PFSK-1 (cell line): Measurements from ENCODE around the gene CNNM3.

Source experiments
- FOXP2 ChIP-seq: optimal IDR thresholded peaks from 2 replicates; pipeline ENCODE3; 2011; ENCODE audit warnings: borderline replicate concordance, control low read depth, inconsistent platforms; ENCODE audit not compliant: insufficient read depth; ENCODE audit errors: extremely low read length, extremely low read depth
- POLR2AphosphoS5 ChIP-seq: IDR thresholded peaks from 2 replicates; pipeline ENCODE4 v1.6.1; 2012; ENCODE audit warnings: low read depth, mild to moderate bottlenecking, control low read depth, low read length, moderate library complexity
- SIN3A ChIP-seq: IDR thresholded peaks from 2 replicates; pipeline ENCODE4 v1.6.1; 2012; ENCODE audit warnings: mild to moderate bottlenecking, low read length, moderate library complexity, borderline replicate concordance; ENCODE audit not compliant: insufficient read depth
- TAF1 ChIP-seq: IDR thresholded peaks from 2 replicates; pipeline ENCODE4 v1.6.1; 2012; ENCODE audit warnings: low read length, control low read depth, borderline replicate concordance; ENCODE audit not compliant: insufficient read depth
- TF ChIP-seq, protein P1 (sequence below), 2 experiments: IDR thresholded peaks; 2 replicates each; pipeline versions ENCODE4 v1.6.1 to v1.8.0; 2011 to 2012; ENCODE audit warnings: low read depth in 2 of 2, low read length in 2 of 2, control low read depth in 1 of 2, inconsistent platforms in 1 of 2, mild to moderate bottlenecking in 1 of 2, moderate library complexity in 1 of 2; ENCODE audit not compliant: insufficient read depth in 1 of 2

The CNNM3 gene

DNA sequence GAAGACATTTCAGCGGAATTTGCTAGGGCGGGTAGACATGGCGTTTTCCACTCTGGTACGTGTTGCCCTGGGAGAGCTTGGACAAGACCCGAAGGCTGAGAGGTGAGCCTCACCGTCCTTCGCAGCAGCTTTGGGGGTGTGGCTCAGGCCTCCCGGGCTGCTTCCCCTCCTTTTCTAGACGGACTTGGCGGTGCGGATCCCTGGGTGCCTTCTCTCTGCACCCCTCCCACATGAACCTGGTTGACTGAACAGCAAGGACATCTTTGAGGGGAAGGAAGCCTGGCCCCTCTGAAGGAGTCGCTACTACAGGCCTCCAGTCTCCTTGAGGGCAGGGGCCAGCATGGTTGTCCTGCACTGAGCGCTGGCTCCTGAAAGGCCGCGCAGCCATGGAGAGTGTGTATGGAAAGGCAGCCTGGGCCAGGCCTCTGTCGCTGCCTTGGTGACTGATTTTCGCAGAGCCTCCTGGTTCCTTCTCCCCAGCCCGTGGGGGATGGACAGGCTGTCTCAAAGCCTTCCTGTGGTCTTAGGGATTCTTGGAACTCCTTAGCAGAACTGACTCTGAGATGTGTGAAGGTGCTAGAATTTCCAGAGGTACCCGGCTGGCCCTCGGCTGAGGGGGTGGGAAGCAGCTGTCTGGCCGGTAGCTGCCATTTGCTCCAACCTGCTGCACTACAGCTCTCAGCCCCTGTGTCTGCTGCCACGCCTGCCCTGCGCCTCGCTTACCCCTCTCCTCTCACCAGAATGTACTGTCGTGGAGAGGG, 45.4 kb upstream of the CNNM3 start:
- no peak for TF ChIP-seq TAF1
- TF ChIP-seq, protein P1, sequence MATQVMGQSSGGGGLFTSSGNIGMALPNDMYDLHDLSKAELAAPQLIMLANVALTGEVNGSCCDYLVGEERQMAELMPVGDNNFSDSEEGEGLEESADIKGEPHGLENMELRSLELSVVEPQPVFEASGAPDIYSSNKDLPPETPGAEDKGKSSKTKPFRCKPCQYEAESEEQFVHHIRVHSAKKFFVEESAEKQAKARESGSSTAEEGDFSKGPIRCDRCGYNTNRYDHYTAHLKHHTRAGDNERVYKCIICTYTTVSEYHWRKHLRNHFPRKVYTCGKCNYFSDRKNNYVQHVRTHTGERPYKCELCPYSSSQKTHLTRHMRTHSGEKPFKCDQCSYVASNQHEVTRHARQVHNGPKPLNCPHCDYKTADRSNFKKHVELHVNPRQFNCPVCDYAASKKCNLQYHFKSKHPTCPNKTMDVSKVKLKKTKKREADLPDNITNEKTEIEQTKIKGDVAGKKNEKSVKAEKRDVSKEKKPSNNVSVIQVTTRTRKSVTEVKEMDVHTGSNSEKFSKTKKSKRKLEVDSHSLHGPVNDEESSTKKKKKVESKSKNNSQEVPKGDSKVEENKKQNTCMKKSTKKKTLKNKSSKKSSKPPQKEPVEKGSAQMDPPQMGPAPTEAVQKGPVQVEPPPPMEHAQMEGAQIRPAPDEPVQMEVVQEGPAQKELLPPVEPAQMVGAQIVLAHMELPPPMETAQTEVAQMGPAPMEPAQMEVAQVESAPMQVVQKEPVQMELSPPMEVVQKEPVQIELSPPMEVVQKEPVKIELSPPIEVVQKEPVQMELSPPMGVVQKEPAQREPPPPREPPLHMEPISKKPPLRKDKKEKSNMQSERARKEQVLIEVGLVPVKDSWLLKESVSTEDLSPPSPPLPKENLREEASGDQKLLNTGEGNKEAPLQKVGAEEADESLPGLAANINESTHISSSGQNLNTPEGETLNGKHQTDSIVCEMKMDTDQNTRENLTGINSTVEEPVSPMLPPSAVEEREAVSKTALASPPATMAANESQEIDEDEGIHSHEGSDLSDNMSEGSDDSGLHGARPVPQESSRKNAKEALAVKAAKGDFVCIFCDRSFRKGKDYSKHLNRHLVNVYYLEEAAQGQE (IDR thresholded peaks at IDR 0.05; ENCODE audit: insufficient read depth in 1 of 2, low read depth in 2 of 2, low read length in 2 of 2), result no peak
- TF ChIP-seq POLR2AphosphoS5, result no peak
- TF ChIP-seq FOXP2, result no peak
- TF ChIP-seq SIN3A, result no peak

DNA sequence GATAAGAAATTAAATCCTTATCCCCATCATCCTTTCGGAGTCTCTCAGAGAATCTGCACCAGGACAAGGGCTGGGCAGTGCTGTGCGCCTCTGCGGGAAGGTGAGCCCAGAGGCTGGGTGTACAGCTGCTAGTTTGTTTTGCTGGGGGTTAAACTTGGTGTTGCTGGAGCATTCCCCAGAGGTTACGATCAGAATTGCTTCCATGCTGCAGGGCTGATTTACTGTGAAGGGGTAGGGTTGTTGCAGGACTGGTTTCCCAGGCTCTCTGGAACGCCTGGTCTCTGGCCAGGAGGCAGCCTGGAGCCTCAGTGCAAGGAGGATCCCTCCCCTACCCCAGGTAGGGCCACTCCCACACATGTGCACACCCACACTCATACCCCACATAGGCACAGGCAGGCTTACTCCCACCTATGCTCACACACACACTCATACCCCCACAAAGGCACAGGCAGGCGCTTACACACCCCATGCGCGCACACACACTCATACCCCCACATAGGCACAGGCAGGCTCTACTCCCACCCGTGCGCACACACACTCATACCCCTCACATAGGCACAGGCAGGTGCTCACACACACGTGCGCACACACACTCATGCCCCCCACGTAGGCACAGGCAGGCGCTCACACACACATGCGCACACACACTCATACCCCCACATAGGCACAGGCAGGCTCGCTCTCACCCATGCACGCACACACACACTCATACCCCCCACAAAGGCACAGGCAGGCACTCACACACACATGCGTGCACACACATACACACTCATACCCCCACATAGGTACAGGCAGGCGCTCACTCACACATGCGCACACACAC, 44.1 kb upstream of the CNNM3 start:
- TF ChIP-seq POLR2AphosphoS5 (no peak), FOXP2 (no peak), SIN3A (no peak), TAF1 (no peak)
- TF ChIP-seq, protein P1 (IDR thresholded peaks at IDR 0.05; ENCODE audit: insufficient read depth in 1 of 2, low read depth in 2 of 2, low read length in 2 of 2), result no peak

DNA sequence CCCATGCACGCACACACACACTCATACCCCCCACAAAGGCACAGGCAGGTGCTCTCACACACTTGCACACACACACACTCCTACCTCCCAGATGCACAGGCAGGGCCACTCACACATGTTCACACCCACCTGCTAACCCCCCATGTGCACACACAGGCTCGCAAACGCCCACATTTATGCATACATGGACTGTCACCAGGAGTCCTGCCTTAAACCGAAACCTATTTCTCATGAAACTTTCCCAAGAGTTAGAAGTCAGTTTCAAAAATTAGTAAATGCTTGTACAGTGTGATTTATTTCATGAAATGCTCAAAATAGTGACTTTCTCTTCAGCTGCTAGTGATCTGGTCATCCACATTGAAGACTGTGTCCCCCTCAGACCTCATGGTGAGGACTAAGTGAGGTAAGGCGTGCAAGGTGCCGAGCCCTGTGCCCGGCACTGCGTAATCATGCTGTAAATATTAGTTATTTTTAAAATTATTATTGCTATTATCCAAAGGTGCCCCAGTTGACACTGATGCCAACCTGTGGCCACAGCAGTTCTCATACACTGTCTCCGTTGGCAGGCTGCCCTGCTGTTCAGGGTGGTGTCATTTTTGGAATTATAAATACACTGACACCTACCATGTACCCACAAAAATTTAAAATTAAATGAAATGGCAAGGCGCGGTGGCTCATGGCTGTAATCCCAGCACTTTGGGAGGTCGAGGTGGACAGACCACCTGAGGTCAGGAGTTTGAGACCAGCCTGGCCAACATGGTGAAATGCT, 43.0 kb upstream of the CNNM3 start:
- TF ChIP-seq TAF1 (no peak), SIN3A (no peak), FOXP2 (no peak), POLR2AphosphoS5 (no peak)
- TF ChIP-seq, protein P1 (IDR thresholded peaks at IDR 0.05; ENCODE audit: insufficient read depth in 1 of 2, low read depth in 2 of 2, low read length in 2 of 2), result no peak

DNA sequence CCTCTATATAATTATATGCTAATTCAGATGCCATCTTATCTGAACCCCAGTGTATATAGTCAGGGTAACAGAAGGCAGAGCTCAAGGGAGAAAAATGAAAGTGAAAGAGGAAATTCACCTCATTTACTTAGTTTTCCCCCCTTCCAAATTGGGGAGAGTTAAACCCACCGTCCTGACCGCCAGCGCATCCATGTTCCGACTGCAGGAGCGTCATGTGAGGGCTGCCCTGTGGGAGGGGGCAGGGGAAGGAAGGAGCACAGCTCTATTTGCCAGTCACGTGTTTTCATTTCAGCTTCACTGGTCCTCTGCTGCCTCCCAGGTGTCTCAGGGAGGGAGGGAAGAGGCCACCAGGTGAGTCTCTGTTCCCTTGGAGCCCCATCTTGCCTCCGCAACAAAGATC, 42.1 kb upstream of the CNNM3 start:
- TF ChIP-seq TAF1 (no peak), FOXP2 (no peak), SIN3A (no peak), POLR2AphosphoS5 (no peak)
- TF ChIP-seq, protein P1 (IDR thresholded peaks at IDR 0.05; ENCODE audit: insufficient read depth in 1 of 2, low read depth in 2 of 2, low read length in 2 of 2), result no peak
